Right lung (tissue), 5 donors: Measurements from ENCODE around the gene NFAT5. TPM values are rescaled to one million over a fixed set of nuclear protein-coding genes. Genes with fewer than 3 reads are reported as not detected.
"Not testable (repeated sequence)": the region's sequence is repeated elsewhere in the genome, so short reads cannot be mapped to it uniquely, and the experiment has no call there.

ENCODE experiments used
- DNase-seq, 2 donors: peaks; one replicate each; pipeline ENCODE4 v3.0.0-alpha.2; 2013
- polyA plus RNA-seq, 5 donors: library from polyadenylated mRNA; unstranded; fragments of 120-200 nt; gene quantifications; one replicate each; pipeline versions ENCODE4 v1.2.1 to v1.2.3, GENCODE V29; 2013; ENCODE audit warnings: inconsistent platforms in 1 of 5, low replicate concordance in 1 of 5; ENCODE audit not compliant: insufficient read length in 5 of 5, insufficient read depth in 1 of 5

Gene NFAT5
- polyA plus RNA-seq, 5 donors: 31.4 to 64.5 (median 56.4) TPM

DNA sequence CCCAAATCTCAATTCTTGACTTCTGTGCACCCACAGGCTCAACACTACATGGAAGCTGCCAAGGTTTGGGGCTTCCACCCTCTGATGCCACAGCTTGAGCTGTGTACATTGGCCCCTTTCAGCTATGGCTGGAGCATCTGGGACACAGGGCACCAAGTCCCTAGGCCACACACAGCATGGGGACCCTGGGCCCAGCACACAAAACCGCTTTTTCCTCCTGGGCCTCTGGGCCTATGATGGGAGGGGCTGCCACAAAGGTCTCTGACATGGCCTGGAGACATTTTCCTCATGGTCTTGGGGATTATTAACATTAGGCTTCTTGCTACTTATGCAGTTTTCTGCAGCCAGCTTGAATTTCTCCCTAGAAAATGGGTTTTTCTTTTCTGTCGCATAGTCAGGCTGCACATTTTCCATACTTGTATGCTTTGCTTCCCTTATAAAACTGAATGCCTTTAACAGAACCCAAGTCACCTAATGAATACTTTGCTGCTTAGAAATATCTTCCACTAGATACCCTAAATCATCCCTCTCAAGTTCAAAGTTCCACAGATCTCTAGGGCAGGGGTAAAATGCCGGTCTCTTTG, 70.9 kb downstream of the NFAT5 start:
- DNase-seq: not testable (repeated sequence)

DNA sequence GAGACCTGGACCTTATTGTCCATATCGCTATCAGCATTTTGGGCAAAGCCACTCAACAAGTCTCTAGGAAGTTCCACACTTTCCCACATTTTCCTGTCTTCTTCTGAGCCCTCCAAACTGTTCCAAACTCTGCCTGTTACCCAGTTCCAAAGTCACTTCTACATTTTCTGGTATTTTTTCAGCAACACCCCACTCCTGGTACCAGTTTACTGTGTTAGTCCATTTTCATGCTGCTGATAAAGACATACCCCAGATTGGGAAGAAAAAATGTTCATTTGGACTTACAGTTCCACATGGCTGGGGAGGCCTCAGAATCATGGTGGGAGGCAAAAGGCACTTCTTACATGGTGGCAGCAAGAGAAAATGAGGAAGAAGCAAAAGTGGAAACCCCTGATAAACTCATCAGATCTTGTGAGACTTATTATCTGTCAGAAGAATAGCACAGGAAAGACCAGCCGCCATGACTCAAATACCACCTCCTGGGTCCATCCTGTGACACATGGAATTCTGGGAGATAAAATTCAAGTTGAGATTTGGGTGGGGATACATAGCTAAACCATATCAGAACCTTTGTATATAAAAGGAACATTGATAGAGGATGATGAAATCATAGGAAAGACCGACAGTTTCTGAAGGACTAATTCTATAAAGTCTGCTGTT, 71.6 kb downstream of the NFAT5 start:
- DNase-seq: not testable (repeated sequence)

DNA sequence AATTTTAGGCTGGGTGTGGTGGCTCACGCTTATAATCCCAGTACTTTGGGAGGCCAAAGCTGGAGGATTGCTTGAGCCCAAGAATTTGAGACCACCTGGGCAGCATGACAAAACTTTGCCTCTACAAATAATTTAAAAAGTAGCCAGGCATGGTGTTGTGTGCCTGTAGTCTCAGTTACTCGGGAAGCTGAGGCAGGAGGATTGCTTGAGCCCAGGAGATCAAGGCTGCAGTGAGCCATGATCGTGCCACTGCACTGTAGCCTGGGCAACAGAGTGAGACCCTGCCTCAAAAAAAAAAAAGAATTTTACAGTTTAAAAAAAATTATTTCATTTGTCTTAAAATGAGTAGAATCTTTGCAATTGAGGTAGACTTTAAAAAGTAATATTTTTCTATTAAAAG, 78.2 kb downstream of the NFAT5 start:
- not testable (repeated sequence) for DNase-seq

DNA sequence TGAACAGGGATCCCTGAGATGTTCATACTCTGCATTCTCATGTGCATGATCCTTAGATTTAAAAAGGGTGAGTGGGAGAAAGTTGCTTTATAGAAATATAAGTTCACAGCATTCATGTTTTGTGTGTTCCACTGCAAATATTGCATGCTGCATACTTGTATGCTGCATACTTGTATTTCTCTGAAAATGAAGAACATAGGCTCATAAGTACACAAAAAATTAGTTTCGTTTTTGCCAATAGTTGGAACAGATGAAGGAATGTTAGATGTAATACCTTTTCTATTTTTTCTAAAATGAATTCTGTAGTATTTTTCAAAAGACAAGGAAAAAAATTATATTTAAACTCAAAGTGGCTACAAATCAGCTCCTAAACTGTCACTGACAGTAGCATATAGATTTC, 79.0 kb downstream of the NFAT5 start:
- DNase-seq: no peak

DNA sequence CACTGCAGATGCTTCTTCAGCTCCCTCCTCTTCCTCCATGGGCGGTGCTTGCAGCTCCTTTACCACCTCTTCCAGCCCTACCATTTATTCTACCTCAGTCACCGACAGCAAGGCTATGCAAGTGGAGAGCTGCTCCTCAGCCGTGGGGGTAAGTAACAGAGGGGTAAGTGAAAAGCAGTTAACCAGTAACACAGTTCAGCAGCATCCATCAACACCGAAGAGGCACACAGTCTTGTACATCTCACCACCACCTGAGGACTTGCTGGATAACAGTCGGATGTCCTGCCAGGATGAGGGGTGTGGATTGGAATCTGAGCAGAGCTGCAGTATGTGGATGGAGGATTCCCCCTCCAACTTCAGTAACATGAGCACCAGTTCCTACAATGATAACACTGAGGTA, 81.3 kb downstream of the NFAT5 start:
- no peak for DNase-seq

DNA sequence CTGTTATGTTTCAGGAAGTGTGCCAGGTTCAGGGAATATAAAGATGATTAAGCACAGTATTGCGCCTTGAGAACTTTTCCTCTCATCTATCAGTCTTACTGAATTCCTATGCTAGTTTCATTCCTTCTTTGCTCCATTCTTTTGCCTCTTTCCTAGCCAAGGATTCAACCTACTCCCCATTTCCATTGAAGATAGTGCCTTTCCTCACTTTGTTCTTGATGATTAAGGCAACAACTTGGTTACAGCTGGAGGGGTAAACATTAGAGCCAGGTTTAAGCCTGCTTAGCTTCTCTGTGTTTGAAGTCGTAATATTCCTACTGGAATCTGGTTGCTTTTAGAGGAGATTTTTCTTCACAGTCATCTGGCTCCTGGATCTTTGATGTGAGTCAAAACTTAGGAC, 85.5 kb downstream of the NFAT5 start:
- no peak for DNase-seq

DNA sequence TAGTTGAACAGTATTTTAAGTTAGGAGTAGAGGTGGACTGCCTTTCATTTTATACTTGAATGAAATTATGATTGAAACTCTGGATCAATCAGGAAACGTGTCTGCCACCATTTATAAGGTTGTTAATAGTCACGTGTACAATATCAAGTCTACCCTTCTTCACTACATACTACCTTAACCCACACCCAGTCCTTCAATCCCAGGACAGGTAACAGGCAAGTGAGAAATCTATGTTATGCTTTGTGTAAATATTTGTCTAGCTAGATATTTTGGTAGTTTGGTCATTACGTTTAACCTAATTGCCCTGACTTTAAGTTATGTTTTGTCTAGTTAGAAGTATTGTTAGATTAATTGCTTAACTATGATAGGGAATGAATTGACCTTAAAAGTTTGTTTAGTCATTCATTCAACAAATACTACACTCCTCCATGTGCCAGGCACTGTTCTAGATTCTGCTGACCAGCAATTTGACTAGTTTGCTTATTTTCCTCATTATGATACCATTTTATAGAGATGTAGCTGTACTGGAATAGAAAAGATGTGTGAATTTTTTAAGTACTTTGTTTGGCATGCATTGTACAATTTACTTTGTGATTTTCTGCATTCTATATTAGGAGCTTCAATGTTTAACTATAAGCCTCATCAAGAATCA, 88.6 kb downstream of the NFAT5 start:
- no peak for DNase-seq

DNA sequence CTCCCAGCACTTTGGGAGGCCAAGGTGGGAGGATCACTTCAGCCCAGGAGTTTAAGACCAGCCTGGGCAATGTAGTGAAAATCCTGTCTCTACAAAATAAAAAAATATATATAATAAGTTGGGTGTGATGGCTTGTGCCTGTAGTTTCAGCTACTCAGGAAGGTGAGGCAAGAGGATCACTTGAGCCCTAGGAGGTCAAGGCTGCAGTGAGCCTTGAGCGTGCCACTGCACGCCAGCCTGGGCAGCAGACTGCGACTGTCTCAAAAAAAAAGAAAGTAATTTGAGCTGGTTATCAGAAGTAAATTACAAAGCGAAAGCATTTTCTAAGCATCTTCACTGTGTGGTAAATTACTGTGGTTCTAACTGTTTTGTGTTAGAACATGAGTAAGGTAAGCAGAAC, 94.4 kb downstream of the NFAT5 start:
- no peak for DNase-seq

DNA sequence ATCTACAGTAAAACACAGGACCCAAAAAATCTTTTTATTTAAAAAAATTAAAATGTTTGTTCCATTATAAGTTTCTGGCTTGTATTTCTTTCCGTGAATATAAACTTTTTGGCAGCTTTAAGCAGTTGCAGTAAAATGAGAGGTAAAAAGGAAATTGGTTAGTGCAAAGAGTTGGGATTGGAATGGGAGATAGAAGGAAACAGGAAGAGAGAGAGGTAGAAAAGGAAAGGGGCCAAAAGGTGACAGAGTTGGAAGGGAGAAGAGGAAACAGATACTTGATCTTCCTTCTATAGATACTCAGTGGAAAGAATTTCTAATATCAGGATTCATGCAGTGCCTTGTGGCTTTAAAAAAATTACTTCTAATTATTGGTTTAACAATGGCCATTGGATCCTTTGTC, 97.1 kb downstream of the NFAT5 start:
- no peak for DNase-seq

DNA sequence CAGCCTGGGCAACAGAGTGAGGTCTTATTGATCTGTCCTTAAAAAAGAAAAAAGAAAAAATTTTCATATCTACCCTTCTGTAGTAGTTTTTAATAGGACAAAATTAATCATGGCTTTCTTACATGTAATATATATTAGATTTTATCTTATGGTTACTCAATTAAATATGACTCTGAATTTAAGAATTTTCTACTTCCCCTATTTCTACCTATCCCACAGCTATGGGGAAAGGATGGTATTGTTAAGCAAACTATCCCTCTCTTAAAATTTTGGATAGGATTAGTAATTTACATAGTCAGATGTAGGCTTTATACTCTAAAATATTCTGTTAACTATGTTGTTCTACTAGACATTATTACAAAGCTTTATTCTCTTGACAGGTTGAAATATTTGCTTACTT, 98.1 kb downstream of the NFAT5 start:
- no peak for DNase-seq

DNA sequence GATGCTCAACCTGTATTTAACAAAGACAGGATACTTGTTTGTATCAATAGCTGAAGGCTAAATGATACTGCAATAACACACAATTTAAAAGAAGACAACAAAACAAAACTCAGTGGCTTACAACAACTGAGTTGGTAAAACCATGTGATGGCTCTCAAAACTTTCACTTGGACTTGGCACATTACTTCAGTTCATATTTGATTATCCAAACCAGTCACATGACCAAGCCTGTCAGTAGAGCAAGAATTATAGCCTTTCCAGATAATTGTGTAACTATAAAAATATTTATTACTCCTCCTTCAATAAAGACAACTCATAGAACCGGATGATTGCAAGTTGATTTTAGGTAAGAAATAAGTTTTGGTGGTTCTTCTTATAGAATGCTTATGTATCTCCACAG, 103.8 kb downstream of the NFAT5 start:
- DNase-seq: no peak

DNA sequence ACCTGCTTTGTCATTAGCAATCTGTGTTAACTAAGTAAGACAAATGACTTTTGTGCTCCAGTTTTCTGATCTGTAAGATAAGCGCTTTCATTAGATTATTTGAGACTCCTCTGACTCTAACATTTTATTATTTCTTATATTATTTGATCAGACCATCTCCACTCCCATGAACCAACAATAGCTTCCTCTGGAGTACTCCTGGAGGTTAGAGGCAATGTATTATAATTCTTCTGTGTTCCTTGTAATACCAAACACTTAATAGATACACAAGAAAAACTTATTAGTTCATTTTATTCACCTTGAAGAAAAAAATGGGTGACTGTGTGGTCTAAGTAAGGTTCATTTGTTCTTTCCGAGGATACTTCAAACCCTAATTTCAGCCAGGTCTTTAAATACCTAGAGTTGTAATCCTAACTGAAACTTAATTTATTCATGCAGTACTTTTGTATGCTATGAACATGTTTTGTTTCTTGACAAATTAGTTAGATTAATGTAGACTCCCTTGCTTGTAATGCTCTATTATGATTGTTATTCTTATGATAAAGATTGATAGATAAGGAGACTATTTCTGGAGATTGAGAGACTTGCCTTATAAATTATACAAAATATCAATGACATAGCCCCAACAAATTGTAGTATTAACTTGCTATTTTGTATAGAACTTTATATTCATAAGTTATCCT, 106.7 kb downstream of the NFAT5 start:
- DNase-seq: no peak

DNA sequence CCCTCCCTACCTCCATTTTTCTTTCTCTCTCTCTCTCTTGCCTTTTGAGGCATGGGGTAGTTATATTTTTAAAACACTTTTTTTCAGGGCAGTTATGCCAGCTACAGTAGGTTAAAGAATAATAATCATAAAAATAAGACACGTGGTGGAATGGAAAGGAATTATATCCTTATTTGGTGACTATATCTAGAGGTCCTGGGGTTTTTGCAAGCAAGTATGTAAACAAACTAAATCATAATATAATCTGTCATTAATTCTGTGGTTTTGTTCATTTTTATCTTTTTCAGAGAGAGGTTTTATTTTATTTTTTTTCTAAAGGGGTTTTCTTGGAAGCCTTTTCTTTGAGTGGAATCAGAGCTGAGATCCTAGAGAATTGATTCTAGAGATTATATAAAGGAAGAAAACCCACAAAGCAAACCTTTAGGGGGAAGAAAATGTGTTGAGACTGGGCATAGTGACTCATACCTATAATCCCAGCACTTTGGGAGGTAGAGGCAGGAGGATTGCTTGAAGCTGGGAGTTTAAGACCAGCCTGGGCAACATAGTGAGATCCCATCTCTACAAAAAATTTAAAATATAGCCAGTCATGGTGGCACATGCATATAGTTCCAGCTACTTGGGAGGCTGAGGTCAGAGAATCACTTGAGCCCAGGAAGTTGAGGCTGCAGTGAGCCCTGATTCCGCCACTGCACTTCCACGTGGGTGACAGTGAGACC, 107.4 kb downstream of the NFAT5 start:
- no peak for DNase-seq

DNA sequence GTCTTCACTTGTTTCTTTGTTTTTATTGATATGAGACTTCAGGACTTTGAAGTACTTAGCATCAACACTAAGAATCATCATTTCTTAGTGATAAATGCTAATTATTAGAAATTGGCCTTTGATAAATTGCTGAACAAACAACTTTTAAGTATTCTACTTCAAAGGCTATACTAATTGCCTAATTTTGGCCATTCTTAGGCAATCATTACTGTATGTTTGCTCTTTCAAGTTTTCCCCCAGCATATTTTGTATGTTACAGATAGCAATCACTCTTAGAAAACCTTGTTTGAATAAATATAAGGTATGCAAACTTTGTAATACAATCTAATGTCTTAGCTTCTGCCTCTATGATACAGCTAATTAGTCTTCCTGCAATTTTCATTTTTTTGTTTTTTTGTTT, 114.6 kb downstream of the NFAT5 start:
- DNase-seq: no peak

DNA sequence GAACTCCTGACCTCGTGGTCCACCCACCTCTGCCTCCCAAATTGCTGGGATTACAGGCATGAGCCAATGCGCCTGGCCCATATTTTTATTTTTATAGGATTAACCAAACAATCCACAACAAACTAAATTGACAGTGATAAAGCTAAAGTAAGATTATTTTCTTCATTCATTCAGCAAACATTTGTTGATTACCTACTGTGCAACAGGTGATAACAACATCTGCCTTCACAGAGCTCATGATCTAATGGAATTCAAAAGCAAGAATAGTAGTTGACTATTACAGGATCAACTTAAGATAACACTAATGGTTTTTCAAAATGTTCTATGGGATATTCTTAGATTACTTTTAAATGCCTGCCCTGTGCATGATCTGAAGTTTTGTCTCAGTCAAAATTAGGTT, 122.8 kb downstream of the NFAT5 start:
- no peak for DNase-seq

DNA sequence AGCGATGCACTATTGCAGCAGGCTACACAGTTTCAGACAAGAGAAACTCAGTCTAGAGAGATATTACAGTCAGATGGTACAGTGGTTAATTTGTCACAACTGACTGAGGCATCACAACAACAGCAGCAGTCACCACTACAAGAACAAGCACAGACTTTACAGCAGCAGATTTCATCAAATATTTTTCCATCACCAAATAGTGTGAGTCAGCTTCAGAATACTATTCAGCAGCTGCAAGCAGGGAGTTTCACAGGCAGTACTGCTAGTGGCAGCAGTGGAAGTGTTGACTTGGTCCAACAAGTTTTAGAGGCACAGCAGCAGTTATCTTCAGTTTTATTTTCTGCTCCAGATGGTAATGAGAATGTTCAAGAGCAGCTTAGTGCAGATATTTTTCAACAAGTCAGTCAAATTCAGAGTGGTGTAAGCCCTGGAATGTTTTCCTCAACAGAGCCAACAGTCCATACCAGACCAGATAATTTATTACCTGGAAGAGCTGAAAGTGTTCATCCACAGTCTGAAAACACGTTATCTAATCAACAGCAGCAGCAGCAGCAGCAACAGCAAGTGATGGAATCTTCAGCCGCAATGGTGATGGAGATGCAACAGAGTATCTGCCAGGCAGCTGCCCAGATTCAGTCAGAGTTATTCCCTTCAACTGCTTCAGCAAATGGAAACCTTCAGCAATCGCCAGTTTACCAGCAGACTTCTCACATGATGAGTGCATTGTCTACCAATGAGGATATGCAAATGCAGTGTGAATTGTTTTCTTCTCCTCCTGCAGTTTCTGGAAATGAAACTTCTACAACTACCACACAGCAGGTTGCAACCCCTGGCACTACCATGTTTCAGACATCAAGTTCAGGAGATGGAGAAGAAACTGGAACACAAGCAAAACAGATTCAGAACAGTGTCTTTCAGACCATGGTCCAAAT, 126.5 kb downstream of the NFAT5 start:
- no peak for DNase-seq

DNA sequence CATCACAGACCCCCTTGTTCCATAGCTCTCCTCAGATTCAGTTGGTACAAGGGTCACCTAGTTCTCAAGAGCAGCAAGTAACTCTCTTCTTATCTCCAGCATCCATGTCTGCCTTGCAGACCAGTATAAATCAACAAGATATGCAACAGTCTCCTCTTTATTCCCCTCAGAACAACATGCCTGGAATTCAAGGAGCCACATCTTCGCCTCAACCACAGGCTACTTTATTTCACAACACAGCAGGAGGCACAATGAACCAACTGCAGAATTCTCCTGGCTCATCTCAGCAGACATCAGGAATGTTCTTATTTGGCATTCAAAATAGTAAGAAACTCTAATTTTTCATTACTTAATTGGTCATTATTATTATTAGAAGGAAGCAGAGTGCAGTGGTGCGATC, 128.2 kb downstream of the NFAT5 start:
- no peak for DNase-seq

DNA sequence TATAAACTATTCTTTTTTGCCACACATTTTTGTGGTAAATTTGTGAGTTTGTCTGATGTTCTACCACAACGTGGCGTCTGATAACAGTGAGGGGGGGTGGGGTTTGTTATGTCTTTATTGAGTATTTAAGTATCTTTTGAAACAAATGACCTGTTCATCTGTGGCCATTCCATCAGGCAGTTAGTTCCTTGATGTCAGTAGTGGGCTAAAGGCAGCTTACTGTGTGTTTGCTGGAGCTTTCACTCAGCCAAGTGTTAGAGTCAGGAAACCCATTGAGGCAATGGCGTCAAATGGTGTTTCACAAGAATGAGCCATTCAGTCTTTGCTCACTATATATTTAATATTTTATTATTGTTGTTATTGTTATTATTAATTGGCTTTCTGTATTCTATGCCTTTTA, 132.6 kb downstream of the NFAT5 start:
- DNase-seq: no peak

DNA sequence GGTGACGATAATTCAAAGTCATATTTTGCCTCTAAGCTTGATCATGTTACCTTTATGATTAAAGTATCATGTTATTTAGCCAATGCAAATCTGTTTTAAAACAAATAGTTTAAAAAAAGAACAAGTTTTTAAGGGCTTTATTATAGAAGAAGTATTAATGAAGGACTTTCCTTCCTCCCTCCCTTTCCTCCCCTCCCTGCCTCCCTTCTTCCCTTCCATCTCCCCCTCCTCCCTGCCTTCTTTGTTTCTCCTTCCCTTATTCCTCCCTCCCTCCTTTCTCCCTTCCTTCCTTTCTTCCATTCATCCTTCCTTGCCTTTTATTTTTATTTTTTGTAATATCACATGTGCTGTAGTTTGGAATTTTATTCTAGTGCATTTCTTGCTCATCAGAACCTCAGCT, 134.1 kb downstream of the NFAT5 start:
- DNase-seq: no peak

DNA sequence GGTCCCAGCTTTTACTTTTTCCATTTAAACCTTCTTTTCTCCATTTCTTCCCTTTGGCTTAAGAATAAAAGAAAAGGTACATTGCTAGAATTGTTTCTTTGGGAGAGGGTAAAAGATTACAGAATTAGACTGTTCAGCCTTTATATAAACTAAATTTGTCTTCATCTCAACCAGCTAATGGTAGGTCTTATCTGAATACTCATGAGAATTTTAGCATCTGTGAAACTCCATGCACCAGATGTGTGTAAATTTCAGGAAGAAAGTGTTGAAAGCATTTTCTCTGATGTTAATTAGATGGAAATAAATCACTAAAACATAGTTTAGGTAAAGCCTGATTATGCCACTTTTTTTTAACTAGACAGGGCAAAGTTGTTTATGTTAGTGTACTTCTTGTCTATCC, 135.7 kb downstream of the NFAT5 start:
- no peak for DNase-seq

DNA sequence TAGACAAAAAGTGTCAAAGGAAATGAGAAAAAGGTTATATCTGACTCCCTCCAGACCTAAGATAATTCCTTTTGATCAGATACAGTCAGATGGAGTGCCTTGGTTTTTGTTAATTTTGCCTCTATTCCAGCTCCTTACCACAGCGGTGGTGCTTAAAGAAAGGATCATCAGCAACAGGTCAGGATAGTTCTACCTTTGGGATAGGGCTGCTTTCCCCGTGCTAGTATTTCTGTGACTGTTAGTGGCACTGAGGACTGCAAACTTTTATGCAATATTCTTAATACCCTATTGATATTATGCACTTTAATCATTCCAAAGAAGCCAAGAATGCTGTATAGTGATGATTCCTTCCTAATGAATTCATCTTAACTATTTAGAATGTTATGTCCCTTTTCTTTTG, 136.1 kb downstream of the NFAT5 start:
- no peak for DNase-seq
